Stromal cell of bone marrow (primary cell): ENCODE results near the gene TLDC2.
"Not testable (repeated sequence)": the region's sequence is repeated elsewhere in the genome, so short reads cannot be mapped to it uniquely, and the experiment has no call there.

Experiments
- DNase-seq: peaks from one replicate; pipeline ENCODE4 v3.0.0-alpha.2; 2012; ENCODE audit warnings: low read depth

TLDC2 gene

GRCh38 chr20:36871640-36872570 is 4.0 kb upstream of the TLDC2 start:
- DNase-seq: no peak

- no peak for DNase-seq
Measured at GRCh38 chr20:36872852-36873251, 3.1 kb upstream of the TLDC2 start.

GRCh38 chr20:36873498-36874189 is 2.3 kb upstream of the TLDC2 start:
- DNase-seq: no peak

- not testable (repeated sequence) for DNase-seq
Measured at GRCh38 chr20:36875093-36875492, 845 bp upstream of the TLDC2 start.

- DNase-seq: no peak
Measured at GRCh38 chr20:36876473-36876833, 515 bp downstream of the TLDC2 start.

GRCh38 chr20:36878941-36879340 is 3.0 kb downstream of the TLDC2 start:
- no peak for DNase-seq

- no peak for DNase-seq
Measured at GRCh38 chr20:36880741-36881250, 4.9 kb downstream of the TLDC2 start.

GRCh38 chr20:36881331-36881730 is 5.4 kb downstream of the TLDC2 start:
- DNase-seq: no peak

GRCh38 chr20:36881888-36882287 is 6.0 kb downstream of the TLDC2 start:
- DNase-seq: no peak

- DNase-seq: no peak
Measured at GRCh38 chr20:36883977-36884535, 8.1 kb downstream of the TLDC2 start.

- no peak for DNase-seq
Measured at GRCh38 chr20:36885356-36885755, 9.4 kb downstream of the TLDC2 start.

GRCh38 chr20:36886859-36887751 is 11.2 kb downstream of the TLDC2 start:
- DNase-seq: peak; percentile 52

- no peak for DNase-seq
Measured at GRCh38 chr20:36887752-36888090, 11.8 kb downstream of the TLDC2 start.

- no peak for DNase-seq
Measured at GRCh38 chr20:36888880-36889516, 13.1 kb downstream of the TLDC2 start.

GRCh38 chr20:36890586-36890985 is 14.6 kb downstream of the TLDC2 start:
- no peak for DNase-seq

- DNase-seq: no peak
Measured at GRCh38 chr20:36891211-36891610, 15.3 kb downstream of the TLDC2 start.

GRCh38 chr20:36893801-36894200 is 17.9 kb downstream of the TLDC2 start:
- DNase-seq: no peak

GRCh38 chr20:36895036-36895435 is 19.1 kb downstream of the TLDC2 start:
- DNase-seq: no peak

- no peak for DNase-seq
Measured at GRCh38 chr20:36904690-36905089, 28.8 kb downstream of the TLDC2 start.

GRCh38 chr20:36905566-36905965 is 29.6 kb downstream of the TLDC2 start:
- not testable (repeated sequence) for DNase-seq

GRCh38 chr20:36906086-36906485 is 30.1 kb downstream of the TLDC2 start:
- not testable (repeated sequence) for DNase-seq
